ENCODE measurements around the gene CHPT1.

The CHPT1 gene

DNA sequence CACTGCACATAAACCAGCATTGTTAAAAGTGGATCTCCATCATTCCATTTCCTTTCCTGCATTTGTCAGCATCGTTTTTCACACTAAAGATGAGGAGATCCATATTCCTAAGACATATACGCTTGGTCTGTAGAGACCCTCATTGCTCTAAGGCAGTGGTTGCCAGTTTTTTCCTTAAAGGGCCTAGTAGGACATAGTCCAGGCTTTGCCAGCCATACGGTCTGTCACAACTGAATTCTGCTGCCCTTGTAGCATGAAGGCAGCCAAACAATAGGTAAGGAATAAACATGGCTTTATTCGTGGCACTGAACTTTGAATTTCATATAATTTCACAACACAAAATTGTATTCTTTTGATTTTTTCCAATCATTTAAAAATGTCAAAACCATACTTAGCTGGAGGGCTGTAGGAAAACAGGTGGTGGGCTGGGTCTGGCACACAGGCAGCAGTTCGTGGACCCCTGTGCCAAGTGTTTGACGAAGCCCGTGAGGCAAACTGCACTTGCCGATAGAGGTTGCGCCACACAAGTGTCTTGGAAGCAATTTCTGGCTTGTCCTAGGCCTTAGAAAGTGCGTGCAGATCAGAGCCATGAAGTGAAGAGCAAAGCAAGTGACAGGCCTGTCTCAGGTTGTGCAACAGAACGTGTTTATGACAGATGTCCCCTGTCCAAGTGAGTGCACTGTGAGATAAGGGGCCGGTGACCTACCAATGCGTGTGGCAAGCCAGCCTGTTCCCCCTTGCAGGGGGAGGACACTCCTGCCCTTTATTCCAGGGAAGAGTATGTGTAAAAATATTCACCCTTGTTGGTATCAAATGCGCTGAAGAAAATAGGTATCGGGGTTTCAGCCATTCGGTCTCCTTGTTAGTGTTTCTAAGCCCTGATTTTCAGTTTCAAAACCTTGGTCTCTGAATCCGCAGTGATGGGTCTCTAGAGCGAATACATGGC, 916 bp upstream of the CHPT1 start:
- TF ChIP-seq, protein P1, sequence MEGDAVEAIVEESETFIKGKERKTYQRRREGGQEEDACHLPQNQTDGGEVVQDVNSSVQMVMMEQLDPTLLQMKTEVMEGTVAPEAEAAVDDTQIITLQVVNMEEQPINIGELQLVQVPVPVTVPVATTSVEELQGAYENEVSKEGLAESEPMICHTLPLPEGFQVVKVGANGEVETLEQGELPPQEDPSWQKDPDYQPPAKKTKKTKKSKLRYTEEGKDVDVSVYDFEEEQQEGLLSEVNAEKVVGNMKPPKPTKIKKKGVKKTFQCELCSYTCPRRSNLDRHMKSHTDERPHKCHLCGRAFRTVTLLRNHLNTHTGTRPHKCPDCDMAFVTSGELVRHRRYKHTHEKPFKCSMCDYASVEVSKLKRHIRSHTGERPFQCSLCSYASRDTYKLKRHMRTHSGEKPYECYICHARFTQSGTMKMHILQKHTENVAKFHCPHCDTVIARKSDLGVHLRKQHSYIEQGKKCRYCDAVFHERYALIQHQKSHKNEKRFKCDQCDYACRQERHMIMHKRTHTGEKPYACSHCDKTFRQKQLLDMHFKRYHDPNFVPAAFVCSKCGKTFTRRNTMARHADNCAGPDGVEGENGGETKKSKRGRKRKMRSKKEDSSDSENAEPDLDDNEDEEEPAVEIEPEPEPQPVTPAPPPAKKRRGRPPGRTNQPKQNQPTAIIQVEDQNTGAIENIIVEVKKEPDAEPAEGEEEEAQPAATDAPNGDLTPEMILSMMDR (IDR thresholded peaks at IDR 0.05), result no peak
- H3K4me2 ChIP-seq (ENCODE audit: low read length), result peak overlapping the region; percentile 78
- peaks cover 7% of the 10 kb centered on the region for H3K79me2 ChIP-seq
- peak overlapping the region; percentile 93 for H3K27ac ChIP-seq
- H3K27me3 ChIP-seq (ENCODE audit: control insufficient read depth, insufficient read depth, low read length), result no peaks in the 10 kb centered on the region
- H3K4me3 ChIP-seq (ENCODE audit: low read depth, low read length), result peak overlapping the region; percentile 64
- no peaks in the 10 kb centered on the region for H3K36me3 ChIP-seq (ENCODE audit: control insufficient read depth, insufficient read depth, low read length)
- no peaks in the 10 kb centered on the region for H3K9me3 ChIP-seq (ENCODE audit: control insufficient read depth, low read length)
- peaks cover 25% of the 10 kb centered on the region for H3K4me1 ChIP-seq
- peak overlapping the region; percentile 75 for H3K9ac ChIP-seq
- peak overlapping the region; percentile 94 for H2AFZ ChIP-seq

DNA sequence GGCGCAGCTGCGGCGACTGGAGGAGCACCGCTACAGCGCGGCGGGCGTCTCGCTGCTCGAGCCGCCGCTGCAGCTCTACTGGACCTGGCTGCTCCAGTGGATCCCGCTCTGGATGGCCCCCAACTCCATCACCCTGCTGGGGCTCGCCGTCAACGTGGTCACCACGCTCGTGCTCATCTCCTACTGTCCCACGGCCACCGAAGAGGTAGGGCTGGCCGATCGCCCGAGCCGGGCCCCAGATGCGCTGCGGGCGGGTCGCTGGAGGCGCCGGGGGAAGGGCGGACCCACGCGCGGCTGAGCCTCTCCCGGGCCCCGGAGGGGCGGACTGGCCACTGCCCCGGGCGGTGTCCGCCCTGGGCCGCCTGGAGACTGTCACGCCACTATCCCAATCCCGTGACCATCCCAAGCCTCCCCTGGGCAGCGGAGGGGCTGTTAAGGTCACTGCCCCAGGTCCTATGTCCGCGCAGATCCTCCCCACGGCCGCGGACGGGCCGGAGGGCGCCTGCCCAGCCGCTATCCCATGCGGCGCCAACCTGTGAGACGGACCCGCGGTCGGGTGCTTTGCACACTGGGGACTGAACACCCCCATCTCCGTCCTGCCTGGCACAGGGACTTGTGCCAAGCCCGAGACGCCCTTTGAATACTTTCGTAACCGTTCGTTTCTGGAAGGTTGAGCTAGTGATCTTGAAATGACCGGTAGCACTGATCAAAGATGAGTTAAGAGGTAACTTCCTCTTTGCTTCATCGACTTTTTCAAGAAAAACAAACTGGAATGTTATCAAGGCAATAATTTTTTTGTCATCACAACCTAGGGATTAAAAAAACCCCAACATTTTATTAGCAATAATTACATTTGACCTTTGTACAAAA, 725 bp downstream of the CHPT1 start:
- Histone ChIP-seq H3K27ac (peak overlapping the region; percentile 93), H3K4me2 (ENCODE audit: low read length) (peak overlapping the region; percentile 91), H2AFZ (peak overlapping the region; percentile 81), H3K4me1 (peaks cover 36% of the 10 kb centered on the region), H3K36me3 (ENCODE audit: control insufficient read depth, insufficient read depth, low read length) (no peaks in the 10 kb centered on the region), H3K79me2 (peaks cover 12% of the 10 kb centered on the region), H3K27me3 (ENCODE audit: control insufficient read depth, insufficient read depth, low read length) (no peaks in the 10 kb centered on the region), H3K9ac (peak overlapping the region; percentile 51), H3K4me3 (ENCODE audit: low read depth, low read length) (peak overlapping the region; percentile 90), H3K9me3 (ENCODE audit: control insufficient read depth, low read length) (no peaks in the 10 kb centered on the region)
- TF ChIP-seq, protein P1 (IDR thresholded peaks at IDR 0.05), result no peak

DNA sequence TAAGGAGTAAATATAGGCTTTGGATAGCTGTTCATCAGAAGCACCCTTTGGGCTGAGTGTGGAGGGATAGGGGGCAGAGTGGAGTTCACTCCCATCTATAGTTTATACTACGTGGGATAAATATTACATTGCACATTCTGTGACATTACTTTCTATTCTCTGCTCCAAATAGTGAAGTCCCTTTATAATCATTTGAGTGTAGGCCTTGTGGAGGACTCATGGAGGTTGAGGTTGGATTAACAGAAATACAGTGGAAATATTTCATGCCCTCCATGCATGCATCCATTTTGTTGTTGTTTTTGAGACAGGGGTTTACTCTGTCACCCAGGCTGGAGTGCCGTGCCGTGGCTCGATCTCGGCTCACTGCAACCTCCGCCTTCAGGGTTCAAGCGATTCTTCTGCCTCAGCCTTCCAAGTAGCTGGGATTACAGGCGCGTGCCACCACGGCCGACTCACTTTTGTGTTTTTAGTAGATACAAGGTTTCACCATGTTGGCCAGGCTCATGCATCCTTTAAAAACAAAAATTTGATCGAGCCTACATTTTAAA, 1.4 kb downstream of the CHPT1 start:
- H3K79me2 ChIP-seq, result peaks cover 18% of the 10 kb centered on the region
- H3K9me3 ChIP-seq (ENCODE audit: control insufficient read depth, low read length), result no peaks in the 10 kb centered on the region
- H3K4me2 ChIP-seq (ENCODE audit: low read length), result peak overlapping the region; percentile 91
- peak overlapping the region; percentile 81 for H2AFZ ChIP-seq
- H3K4me1 ChIP-seq, result peaks cover 36% of the 10 kb centered on the region
- no peaks in the 10 kb centered on the region for H3K27me3 ChIP-seq (ENCODE audit: control insufficient read depth, insufficient read depth, low read length)
- TF ChIP-seq, protein P1 (IDR thresholded peaks at IDR 0.05), result no peak
- H3K9ac ChIP-seq, result no peak overlapping the region
- no peaks in the 10 kb centered on the region for H3K36me3 ChIP-seq (ENCODE audit: control insufficient read depth, insufficient read depth, low read length)
- peak overlapping the region; percentile 90 for H3K4me3 ChIP-seq (ENCODE audit: low read depth, low read length)
- peak overlapping the region; percentile 93 for H3K27ac ChIP-seq

DNA sequence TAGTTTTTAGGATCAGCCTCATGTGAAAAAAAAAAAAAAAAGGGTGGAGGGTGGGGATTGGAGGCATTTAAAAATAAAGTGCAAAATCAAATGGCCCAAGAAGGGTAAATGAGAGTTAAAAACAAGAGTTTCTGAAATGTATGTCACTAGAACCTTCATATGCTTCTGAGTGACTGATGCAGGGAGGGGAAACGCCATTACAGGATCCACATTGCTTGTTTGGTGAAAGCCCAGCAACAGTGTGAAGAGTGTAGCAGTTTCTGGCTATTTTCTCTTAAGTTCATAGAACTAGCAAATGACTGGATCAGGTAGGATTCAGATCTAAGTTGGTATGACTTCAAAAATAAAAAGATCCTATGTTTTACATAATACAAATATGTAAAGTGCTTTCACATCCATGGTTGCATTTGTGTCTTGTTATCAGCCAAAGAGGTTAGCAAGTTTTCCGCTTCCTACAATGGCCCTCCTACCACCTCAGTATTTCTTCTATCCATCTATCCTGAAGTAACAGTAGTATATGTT, 2.9 kb downstream of the CHPT1 start:
- peaks cover 33% of the 10 kb centered on the region for H3K4me1 ChIP-seq
- H3K9me3 ChIP-seq (ENCODE audit: control insufficient read depth, low read length), result no peaks in the 10 kb centered on the region
- peak overlapping the region; percentile 18 for H3K4me3 ChIP-seq (ENCODE audit: low read depth, low read length)
- H3K27me3 ChIP-seq (ENCODE audit: control insufficient read depth, insufficient read depth, low read length), result no peaks in the 10 kb centered on the region
- peak overlapping the region; percentile 40 for H3K27ac ChIP-seq
- H3K36me3 ChIP-seq (ENCODE audit: control insufficient read depth, insufficient read depth, low read length), result no peaks in the 10 kb centered on the region
- H3K9ac ChIP-seq, result no peak overlapping the region
- no peak overlapping the region for H2AFZ ChIP-seq
- peak overlapping the region; percentile 4 for H3K4me2 ChIP-seq (ENCODE audit: low read length)
- TF ChIP-seq, protein P1 (IDR thresholded peaks at IDR 0.05), result no peak
- peaks cover 19% of the 10 kb centered on the region for H3K79me2 ChIP-seq

All from parathyroid adenoma (tissue), 2 donors.